ENCODE data around the gene IL17REL.

DNA sequence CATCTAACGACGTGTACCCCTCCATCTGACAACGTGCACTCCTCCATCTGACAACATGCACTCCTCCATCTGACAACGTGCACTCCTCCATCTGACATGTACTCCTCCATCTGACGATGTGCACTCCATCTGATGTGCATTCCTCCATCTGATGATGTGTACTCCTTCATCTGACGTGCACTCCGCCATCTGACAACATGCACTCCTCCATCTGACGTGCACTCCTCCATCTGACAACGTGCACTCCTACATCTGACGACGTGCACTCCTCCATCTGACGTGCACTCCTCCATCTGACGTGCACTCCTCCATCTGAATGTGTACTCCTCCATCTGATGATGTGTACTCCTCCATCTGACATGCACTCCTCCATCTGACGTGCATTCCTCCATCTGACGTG lies 8.0 kb upstream of the IL17REL start:
- TF ChIP-seq, protein P1, sequence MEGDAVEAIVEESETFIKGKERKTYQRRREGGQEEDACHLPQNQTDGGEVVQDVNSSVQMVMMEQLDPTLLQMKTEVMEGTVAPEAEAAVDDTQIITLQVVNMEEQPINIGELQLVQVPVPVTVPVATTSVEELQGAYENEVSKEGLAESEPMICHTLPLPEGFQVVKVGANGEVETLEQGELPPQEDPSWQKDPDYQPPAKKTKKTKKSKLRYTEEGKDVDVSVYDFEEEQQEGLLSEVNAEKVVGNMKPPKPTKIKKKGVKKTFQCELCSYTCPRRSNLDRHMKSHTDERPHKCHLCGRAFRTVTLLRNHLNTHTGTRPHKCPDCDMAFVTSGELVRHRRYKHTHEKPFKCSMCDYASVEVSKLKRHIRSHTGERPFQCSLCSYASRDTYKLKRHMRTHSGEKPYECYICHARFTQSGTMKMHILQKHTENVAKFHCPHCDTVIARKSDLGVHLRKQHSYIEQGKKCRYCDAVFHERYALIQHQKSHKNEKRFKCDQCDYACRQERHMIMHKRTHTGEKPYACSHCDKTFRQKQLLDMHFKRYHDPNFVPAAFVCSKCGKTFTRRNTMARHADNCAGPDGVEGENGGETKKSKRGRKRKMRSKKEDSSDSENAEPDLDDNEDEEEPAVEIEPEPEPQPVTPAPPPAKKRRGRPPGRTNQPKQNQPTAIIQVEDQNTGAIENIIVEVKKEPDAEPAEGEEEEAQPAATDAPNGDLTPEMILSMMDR (IDR thresholded peaks at IDR 0.05) = no peak
- TF ChIP-seq POLR2A (IDR thresholded peaks at IDR 0.05) = no peak

All from body of pancreas (tissue), 4 donors.